Measurements from ENCODE around the gene ALK.
A peak's percentile ranks its signal among the peaks of the same experiment; 100 is the strongest.

Gene ALK

GRCh38 chr2:29224693-29225551 is 696.5 kb downstream of the ALK start:
- Histone ChIP-seq H3K36me3 (ENCODE audit: insufficient read depth, low read length) (peaks cover 12% of the 10 kb centered on the region; the same call in 1 of the 2 replicates), H3K4me3 (no peak overlapping the region), H3K9me3 (ENCODE audit: low read depth, low read length) (no peaks in the 10 kb centered on the region), H3K27ac (peak overlapping the region; percentile 69; the same call in 1 of the 2 replicates), H3K9ac (ENCODE audit: insufficient read length) (no peak overlapping the region)
- no peak for DNase-seq (ENCODE audit: low read depth, low spot score)
- TF ChIP-seq FOXP2 (optimal IDR thresholded peaks at IDR 0.05; ENCODE audit: control extremely low read depth, extremely low read length, insufficient read depth) (no peak), EZH2 (IDR thresholded peaks at IDR 0.05) (no peak), POLR2AphosphoS5 (IDR thresholded peaks at IDR 0.05; ENCODE audit: borderline replicate concordance, low read depth, low read length) (no peak)

- Histone ChIP-seq H3K27ac (peak overlapping the region; percentile 69), H3K36me3 (ENCODE audit: insufficient read depth, low read length) (peaks cover 12% of the 10 kb centered on the region; the same call in 1 of the 2 replicates), H3K9me3 (ENCODE audit: low read depth, low read length) (no peaks in the 10 kb centered on the region), H3K9ac (ENCODE audit: insufficient read length) (no peak overlapping the region), H3K4me3 (no peak overlapping the region; the same call in 1 of the 2 replicates)
- no peak for TF ChIP-seq FOXP2 (optimal IDR thresholded peaks at IDR 0.05; ENCODE audit: control extremely low read depth, extremely low read length, insufficient read depth)
- no peak for TF ChIP-seq POLR2AphosphoS5 (IDR thresholded peaks at IDR 0.05; ENCODE audit: borderline replicate concordance, low read depth, low read length)
- no peak for TF ChIP-seq EZH2 (IDR thresholded peaks at IDR 0.05)
- peak; percentile 42 for DNase-seq (ENCODE audit: low read depth, low spot score)
Observed at GRCh38 chr2:29223851-29224692, 697.3 kb downstream of the ALK start.

- no peak overlapping the region for H3K27ac ChIP-seq
- no peak overlapping the region for H3K9ac ChIP-seq (ENCODE audit: insufficient read length)
- no peak overlapping the region for H3K4me3 ChIP-seq
- DNase-seq (ENCODE audit: low read depth, low spot score), result no peak
- H3K9me3 ChIP-seq (ENCODE audit: low read depth, low read length), result no peaks in the 10 kb centered on the region
- H3K36me3 ChIP-seq (ENCODE audit: insufficient read depth, low read length), result peaks cover 12% of the 10 kb centered on the region; the same call in 1 of the 2 replicates
- TF ChIP-seq EZH2 (IDR thresholded peaks at IDR 0.05) (no peak), POLR2AphosphoS5 (IDR thresholded peaks at IDR 0.05; ENCODE audit: borderline replicate concordance, low read depth, low read length) (no peak), FOXP2 (optimal IDR thresholded peaks at IDR 0.05; ENCODE audit: control extremely low read depth, extremely low read length, insufficient read depth) (no peak)
Observed at GRCh38 chr2:29223257-29223656, 698.1 kb downstream of the ALK start.

- H3K27ac ChIP-seq, result no peak overlapping the region
- H3K4me3 ChIP-seq, result no peak overlapping the region
- DNase-seq (ENCODE audit: low read depth, low spot score), result no peak
- no peaks in the 10 kb centered on the region for H3K9me3 ChIP-seq (ENCODE audit: low read depth, low read length)
- no peak overlapping the region for H3K9ac ChIP-seq (ENCODE audit: insufficient read length)
- peaks cover 12% of the 10 kb centered on the region; the same call in 1 of the 2 replicates for H3K36me3 ChIP-seq (ENCODE audit: insufficient read depth, low read length)
- TF ChIP-seq EZH2 (IDR thresholded peaks at IDR 0.05), result no peak
- TF ChIP-seq FOXP2 (optimal IDR thresholded peaks at IDR 0.05; ENCODE audit: control extremely low read depth, extremely low read length, insufficient read depth), result no peak
Observed at GRCh38 chr2:29222381-29223179, 698.8 kb downstream of the ALK start.

GRCh38 chr2:29220506-29221270 is 700.7 kb downstream of the ALK start:
- Histone ChIP-seq H3K27ac (no peak overlapping the region), H3K9ac (ENCODE audit: insufficient read length) (no peak overlapping the region), H3K36me3 (ENCODE audit: insufficient read depth, low read length) (peaks cover 12% of the 10 kb centered on the region; the same call in 1 of the 2 replicates), H3K9me3 (ENCODE audit: low read depth, low read length) (no peaks in the 10 kb centered on the region), H3K4me3 (no peak overlapping the region)
- DNase-seq (ENCODE audit: low read depth, low spot score), result no peak
- no peak for TF ChIP-seq FOXP2 (optimal IDR thresholded peaks at IDR 0.05; ENCODE audit: control extremely low read depth, extremely low read length, insufficient read depth)
- TF ChIP-seq EZH2 (IDR thresholded peaks at IDR 0.05), result no peak
- TF ChIP-seq POLR2AphosphoS5 (IDR thresholded peaks at IDR 0.05; ENCODE audit: borderline replicate concordance, low read depth, low read length), result no peak

DNA sequence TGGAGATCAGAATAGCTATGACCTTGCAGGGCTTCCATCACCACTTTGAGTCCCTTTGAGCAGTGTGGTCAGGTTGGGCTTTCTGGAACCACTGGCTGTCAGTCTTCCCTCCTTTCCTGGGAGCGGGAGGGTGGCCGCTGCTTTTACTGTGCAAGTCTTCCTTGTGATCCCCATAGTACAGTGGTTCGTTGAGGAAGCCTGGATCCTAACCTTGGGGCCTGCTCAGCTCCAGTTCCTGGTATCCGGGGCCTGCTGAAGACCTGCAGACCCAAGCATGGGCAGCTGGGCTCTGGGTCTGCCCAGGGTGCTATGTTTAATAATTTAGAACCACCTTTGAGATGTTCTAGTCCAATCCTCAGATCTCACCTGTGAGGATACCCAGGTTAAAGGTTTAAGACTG is 702.0 kb downstream of the ALK start:
- DNase-seq (ENCODE audit: low read depth, low spot score), result no peak
- Histone ChIP-seq H3K4me3 (no peak overlapping the region), H3K9me3 (ENCODE audit: low read depth, low read length) (no peaks in the 10 kb centered on the region), H3K27ac (no peak overlapping the region), H3K36me3 (ENCODE audit: insufficient read depth, low read length) (peaks cover 12% of the 10 kb centered on the region; the same call in 1 of the 2 replicates), H3K9ac (ENCODE audit: insufficient read length) (no peak overlapping the region)
- TF ChIP-seq EZH2 (IDR thresholded peaks at IDR 0.05), result no peak
- no peak for TF ChIP-seq POLR2AphosphoS5 (IDR thresholded peaks at IDR 0.05; ENCODE audit: borderline replicate concordance, low read depth, low read length)
- TF ChIP-seq FOXP2 (optimal IDR thresholded peaks at IDR 0.05; ENCODE audit: control extremely low read depth, extremely low read length, insufficient read depth), result no peak

- Histone ChIP-seq H3K9ac (ENCODE audit: insufficient read length) (no peak overlapping the region), H3K9me3 (ENCODE audit: low read depth, low read length) (no peaks in the 10 kb centered on the region), H3K4me3 (no peak overlapping the region), H3K27ac (no peak overlapping the region), H3K36me3 (ENCODE audit: insufficient read depth, low read length) (peaks cover 12% of the 10 kb centered on the region; the same call in 1 of the 2 replicates)
- DNase-seq (ENCODE audit: low read depth, low spot score), result no peak
- TF ChIP-seq POLR2AphosphoS5 (IDR thresholded peaks at IDR 0.05; ENCODE audit: borderline replicate concordance, low read depth, low read length), result no peak
- no peak for TF ChIP-seq FOXP2 (optimal IDR thresholded peaks at IDR 0.05; ENCODE audit: control extremely low read depth, extremely low read length, insufficient read depth)
- no peak for TF ChIP-seq EZH2 (IDR thresholded peaks at IDR 0.05)
Observed at GRCh38 chr2:29218550-29219125, 702.7 kb downstream of the ALK start.
